Activated naive CD8-positive, alpha-beta T cell treated with anti-CD3 and anti-CD28 coated beads, Interleukin-2, amount 50 U/mL, for 16 hours (primary cell): ENCODE results near the gene LAMTOR1.
A peak's percentile ranks its signal among the peaks of the same experiment; 100 is the strongest.
"Not testable (repeated sequence)": the region's sequence is repeated elsewhere in the genome, so short reads cannot be mapped to it uniquely, and the experiment has no call there.

Experiments used
- DNase-seq: peaks from one replicate; pipeline ENCODE4 v3.0.0-alpha.2; 2020; ENCODE audit warnings: low read depth, low spot score

LAMTOR1 gene

DNA sequence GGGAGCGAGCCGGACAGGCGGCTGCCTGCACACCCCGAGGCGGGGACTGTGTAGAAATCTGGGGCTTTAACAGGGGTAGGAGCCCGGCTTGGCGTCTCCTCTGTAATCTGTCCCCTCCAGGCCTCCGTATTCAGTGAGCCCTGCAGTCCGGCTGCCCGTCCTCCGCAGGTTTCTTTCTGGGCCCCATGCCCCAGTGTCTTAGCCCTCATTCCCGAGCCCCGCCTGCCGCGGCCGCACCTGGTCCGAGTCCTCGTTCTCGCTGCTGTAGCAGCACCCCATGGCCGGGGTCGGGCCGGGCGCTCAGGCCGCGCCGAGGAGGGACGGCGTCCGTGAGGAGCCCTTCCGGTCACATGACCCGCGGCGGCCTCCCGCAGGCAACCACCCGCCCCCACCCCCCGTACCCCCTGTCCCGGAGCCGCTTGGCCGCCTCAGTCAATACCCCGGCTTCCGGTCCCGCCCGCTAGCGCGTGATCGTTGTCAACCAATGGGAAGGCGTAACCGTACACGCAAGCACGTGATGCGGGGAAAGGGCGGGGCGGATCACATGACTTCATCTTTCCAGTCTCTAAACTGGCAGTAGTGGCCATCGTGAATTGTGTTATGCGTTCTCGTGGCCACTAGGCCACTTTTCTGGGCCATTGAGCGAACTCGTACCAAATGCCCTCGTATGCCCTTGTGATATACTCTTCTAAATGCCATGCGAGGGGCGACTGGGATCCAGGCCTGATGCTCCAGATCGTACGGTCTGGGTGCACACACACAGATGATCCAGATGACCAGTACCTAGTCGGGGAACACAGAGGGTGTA, at the start of gene LAMTOR1:
TSS of gene LAMTOR1 (minus strand) at position 352 of the 808 bp plus-strand sequence. CDS start at position 279, 73 bp downstream.
- DNase-seq, result peak; percentile 99

DNA sequence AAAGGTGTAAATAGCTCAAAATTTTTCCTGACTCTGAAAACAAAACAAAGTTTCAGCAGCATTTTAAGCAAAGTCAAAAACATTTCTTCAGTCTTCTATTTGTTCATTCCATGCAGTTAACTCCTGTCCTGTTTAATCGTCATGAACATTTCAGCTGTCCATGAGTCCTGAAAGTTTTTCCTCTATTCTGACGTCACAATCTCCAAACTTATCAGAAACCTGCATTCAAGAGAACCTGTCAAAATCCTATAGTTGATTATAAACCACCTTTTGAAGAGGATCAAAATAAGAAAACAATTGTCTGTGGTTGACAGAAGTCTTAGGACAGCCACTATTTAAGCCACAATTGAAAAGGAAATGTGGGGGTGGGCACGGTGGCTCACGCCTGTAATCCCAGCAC, 47.8 kb upstream of the LAMTOR1 start:
- no peak for DNase-seq

- DNase-seq, result no peak
These were observed 43.5 kb upstream of the LAMTOR1 start for GRCh38 chr11:72146625-72147024.

DNA sequence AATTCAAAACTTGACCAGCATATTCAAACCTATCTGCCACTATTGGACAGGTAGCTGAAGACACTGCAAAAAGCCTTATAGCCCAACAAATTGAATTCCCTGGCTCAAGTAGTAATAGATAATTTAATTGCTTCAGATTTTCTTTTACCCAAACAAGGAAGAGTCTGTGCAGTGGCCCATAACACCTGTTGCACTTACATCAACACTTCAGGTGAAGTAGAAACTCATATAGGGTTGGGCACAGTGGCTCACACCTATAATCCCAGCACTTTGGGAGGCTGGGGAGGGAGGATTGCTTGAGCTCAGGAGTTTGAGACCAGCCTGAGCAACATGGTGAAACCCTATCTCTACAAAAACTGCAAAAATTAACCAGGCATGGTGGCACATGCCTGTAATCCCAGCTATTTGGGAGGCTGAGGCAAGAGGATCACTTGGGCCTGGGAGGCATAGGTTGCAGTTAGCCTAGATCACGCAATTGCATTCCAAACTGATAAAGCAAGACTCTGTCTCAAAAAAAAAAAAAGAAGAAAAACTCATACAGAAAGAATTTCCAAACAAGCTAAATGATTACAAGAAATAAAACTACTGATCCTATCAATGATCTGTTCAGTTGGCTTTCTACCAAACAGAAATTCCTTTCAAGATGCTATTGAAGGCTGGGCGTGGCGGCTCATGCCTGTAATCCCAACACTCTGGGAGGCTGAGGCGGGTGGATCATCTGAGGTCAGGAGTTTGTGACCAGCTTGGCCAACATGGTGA, 41.9 kb upstream of the LAMTOR1 start:
- no peak for DNase-seq

GRCh38 chr11:72142543-72142942, 39.4 kb upstream of the LAMTOR1 start:
- DNase-seq, result not testable (repeated sequence)

DNA sequence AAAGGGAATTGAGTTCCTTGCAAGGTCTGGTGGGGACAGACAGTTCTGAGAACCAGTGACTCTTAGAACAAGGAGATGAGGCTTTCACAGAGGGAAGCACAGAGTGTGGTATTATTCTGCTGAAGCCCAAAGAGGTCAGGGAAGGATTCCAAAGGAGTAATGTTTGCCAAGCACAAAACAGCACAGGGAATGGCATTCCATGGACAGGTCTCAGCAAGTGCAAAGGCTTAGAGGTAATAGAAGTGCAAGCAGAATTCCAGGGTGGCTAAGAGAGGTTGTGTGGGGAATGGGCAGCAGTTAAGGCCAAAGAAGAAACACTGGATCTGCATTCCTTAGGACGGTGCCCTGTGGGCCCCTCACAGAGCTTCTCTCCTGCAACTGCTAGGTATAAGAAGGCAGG, 39.0 kb upstream of the LAMTOR1 start:
- not testable (repeated sequence) for DNase-seq

DNA sequence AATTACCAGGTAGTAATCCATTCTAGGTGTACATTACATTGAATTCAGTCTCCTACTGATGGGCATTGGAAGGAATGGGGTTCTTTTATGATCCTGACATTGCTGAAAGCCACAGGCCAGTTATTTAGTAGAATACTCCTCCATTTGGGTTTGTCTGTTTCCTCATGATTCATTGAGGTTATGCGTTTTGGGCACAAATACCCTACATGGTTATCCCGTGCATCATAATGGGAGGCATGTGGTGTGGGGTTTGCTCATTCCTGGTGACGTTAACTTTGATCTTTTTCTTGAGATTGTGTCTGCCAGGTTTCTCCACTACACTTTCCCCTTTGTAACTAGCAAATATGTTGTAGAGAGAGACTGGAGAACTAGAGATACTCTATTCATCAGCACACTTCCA, 38.0 kb upstream of the LAMTOR1 start:
- DNase-seq, result no peak

DNA sequence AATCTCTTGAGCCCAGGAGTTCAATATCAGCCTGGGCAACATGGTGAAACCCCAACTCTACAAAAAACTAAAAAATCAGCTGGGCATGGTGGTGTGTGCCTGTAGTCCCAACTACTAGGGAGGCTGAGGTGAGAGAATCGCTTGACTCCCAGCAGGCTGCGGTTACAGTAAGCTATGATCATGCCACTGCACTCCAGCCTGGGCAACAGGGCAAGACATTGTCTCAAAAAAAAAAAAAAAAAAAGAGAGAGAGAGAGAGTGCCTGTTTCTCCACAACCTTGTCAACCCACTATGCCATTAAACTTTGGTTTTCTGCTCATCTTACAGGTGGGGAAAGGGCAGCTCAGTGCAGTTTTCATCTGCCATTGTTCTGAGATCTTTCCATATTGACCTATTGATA, 37.6 kb upstream of the LAMTOR1 start:
- DNase-seq, result no peak

DNA sequence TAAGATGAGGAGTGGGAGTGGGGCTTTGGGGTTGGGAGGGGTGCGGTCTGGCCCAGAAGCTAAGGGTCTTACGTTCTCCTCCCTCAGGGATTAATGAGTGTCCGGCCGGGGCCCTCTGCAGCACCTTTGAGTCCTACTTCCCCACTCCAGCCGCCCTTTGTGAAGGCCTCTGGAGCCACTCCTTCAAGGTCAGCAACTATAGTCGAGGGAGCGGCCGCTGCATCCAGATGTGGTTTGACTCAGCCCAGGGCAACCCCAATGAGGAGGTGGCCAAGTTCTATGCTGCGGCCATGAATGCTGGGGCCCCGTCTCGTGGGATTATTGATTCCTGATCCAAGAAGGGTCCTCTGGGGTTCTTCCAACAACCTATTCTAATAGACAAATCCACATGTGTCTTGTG, 36.4 kb upstream of the LAMTOR1 start:
- DNase-seq, result no peak

DNA sequence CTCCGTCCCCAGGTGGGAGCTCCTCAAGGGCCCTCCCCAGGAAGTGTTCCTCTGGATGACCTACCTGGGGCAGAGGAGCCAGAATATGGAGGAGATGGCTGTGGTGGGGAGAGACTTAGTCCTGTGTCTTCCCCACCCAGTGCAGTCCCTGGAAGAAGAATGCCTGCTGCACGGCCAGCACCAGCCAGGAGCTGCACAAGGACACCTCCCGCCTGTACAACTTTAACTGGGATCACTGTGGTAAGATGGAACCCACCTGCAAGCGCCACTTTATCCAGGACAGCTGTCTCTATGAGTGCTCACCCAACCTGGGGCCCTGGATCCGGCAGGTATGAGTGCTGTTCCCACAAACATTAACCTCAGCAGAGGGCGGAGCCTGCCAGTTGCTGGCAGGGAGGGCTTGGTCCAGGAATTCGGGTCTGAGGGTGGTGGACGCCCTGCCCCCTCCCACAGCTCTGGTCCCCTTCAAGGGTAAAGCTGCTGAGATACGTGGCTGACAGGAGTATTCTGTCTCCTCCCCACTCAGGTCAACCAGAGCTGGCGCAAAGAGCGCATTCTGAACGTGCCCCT, 35.8 kb upstream of the LAMTOR1 start:
- DNase-seq, result no peak

GRCh38 chr11:72136684-72137262, 33.7 kb upstream of the LAMTOR1 start:
- no peak for DNase-seq

GRCh38 chr11:72135891-72136683, 33.0 kb upstream of the LAMTOR1 start:
- no peak for DNase-seq

DNA sequence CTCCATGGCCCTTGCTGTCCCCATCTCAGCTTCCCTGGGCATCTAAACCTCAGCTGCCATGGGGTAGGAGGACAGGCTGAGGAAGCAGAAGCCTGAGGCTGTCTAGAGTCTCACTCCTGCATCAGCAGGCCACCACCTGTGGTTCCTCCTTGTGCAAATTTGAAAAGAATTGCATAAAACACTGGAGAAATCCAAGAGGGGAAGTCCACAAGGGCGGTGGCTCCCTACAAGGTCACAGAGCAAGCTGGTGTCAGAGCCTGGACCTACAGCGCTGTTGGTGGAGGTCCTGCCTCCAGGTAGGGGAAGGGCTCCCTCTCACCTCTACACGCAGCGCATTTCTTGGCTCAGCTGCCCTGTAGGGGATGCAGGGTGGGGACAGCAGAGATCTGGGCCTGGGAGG, 32.4 kb upstream of the LAMTOR1 start, which contains the start of gene FOLR3:
TSS of gene FOLR3 (plus strand) at position 253 of the 400 bp plus-strand sequence. CDS start 228 bp downstream, outside the sequence.
- not testable (repeated sequence) for DNase-seq

DNA sequence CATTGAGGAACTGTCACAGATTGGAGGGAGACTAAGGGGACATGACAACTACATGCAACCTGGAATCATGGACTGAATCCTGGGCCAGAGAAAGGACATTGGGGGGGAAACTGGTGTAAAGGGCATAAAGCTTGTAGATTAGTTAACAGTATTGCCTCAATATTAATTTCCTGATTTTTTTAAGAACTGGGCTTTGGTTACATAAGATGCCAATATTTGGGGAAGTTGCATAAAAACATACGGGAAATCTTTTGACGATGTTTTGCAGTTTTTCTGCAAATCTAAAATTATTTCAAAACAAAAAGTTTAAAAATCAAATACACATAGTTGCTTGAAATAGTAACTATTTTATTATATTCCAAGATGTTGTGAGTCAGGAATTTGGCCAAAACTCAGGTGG, 29.5 kb upstream of the LAMTOR1 start:
- no peak for DNase-seq

DNA sequence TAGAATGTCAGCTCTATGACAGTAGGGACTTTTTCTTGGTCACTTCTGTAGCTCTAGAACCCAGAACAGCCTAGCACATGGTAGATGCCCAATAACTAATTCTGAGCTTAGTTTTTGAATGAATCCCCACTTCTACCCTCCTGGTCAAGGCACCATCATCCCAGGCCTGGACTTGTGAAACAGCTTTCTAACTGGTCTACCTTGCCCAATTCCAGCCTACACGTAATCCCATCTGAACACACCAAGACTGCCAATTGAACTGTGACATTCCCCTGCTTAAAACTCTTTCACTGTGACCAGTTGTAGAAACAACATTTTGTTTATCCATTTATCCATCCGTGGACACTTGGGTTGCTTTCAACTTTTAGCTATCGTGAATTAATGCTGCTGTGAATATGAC, 26.3 kb upstream of the LAMTOR1 start:
- no peak for DNase-seq

DNA sequence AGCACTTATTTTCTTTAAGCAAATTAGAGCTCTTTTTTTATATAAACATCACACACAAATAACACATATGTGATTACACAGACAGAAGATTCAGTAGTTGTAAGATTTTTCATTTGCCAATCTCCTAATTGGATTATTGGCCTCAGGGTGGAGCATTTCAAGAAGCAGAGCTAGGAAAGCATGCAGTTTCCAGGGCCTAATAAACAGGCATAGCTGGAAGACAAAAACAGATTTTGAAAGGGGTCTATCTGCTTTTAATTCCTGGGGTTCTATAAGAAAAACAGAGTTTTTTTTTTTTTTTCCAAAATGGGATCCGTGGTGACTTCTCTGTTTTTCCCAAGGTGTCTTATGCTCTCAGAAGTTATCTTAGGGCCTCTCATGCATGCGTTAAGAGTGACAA, 24.8 kb upstream of the LAMTOR1 start:
- no peak for DNase-seq

- DNase-seq, result no peak
These were observed 22.9 kb upstream of the LAMTOR1 start for GRCh38 chr11:72125956-72126355.

GRCh38 chr11:72124046-72124445, 20.9 kb upstream of the LAMTOR1 start:
- no peak for DNase-seq

DNA sequence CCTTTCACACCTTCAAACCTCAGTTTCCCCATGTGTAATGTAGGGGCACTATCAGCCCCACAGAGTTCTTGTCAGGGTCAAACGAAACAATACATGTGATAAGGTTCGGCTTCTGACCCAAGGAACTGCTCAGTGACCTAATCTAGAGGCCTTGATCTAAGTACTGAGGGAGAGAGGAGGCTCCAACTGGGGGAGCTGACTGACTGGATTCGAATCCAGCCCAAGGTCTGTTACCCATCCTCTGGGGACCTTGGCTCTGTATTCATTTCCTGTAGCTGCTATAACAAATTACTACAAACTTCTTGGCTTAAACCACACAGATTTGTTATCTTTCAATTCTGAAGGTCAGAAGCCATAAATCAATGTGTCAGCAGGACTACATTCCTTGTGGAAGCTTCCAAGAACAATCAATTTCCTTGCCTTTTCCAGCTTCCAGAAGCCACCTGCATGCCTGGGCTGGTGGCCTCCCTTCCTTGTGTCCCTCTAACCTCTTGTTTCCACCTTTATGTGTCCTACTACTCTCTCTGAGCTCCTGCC, 20.1 kb upstream of the LAMTOR1 start:
- no peak for DNase-seq

DNA sequence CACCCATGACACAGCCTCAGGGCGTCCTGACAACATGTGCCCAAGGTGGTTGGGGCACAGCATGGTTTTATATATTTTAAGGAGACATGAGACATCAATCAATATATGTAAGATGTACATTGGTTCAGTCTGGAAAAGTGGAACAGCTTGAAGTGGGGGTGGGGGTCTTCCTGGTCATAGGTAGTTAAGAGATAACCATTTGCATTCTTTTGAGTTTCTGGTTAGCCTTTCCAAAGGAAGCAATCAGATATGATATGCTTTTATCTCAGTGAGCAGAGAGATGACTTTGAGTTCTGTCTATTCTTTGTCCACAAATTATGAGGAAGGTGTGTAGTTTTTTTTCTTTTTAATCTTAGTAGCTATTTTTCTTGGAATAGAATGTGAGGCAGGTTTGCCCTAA, 19.5 kb upstream of the LAMTOR1 start:
- no peak for DNase-seq

DNA sequence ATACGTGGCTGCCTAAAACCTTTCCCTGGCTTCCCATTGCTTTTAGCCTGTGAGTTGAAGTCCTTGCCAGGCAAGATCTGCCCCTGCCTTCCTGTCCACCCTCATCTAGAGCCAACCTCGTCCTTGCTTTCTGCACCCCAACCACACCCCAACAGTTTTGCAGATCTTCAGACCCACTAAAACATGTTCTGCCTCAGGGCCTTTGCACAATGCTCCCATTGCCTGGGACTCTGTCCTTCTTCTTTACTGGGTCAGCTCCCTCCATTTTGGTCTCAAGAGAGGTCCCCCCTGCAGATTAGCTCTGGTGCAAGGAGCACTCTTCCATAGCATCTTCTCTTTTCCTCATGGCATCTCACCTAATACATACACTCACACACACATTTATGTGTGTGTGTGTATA, 17.8 kb upstream of the LAMTOR1 start:
- no peak for DNase-seq
